Neural progenitor cell (in vitro differentiated cells): Measurements from ENCODE around the gene RPL22. TPM values are rescaled to one million over a fixed set of nuclear protein-coding genes. Genes with fewer than 3 reads are reported as not detected.

Experiments
- DNase-seq: peaks from one replicate; pipeline ENCODE4 v3.0.0-alpha.2; 2016; ENCODE audit warnings: low spot score
- H2AFZ ChIP-seq: fragments of 200-600 bp; sonication (generic); replicated peaks from 2 replicates; pipeline ENCODE4 v1.6.1; 2016; ENCODE audit warnings: antibody characterized with exemption
- H3F3A ChIP-seq: fragments of 200-600 bp; sonication (generic); 2 replicates; pipeline ENCODE4 v1.6.1; 2016; ENCODE audit warnings: antibody characterized with exemption, low read depth
- H3K27ac ChIP-seq: fragments of 200-600 bp; sonication (generic); 2 replicates; pipeline ENCODE4 v1.5.1; 2016; ENCODE audit warnings: mild to moderate bottlenecking
- H3K27me3 ChIP-seq: fragments of 200-600 bp; sonication (generic); 2 replicates; pipeline ENCODE4 v1.6.1; 2016; ENCODE audit warnings: mild to moderate bottlenecking, moderate library complexity
- H3K36me3 ChIP-seq: fragments of 200-600 bp; sonication (generic); 2 replicates; pipeline ENCODE4 v1.5.1; 2016
- H3K4me1 ChIP-seq: fragments of 200-600 bp; sonication (generic); 2 replicates; pipeline ENCODE4 v1.6.1; 2016; ENCODE audit warnings: mixed run types
- H3K4me2 ChIP-seq: fragments of 200-600 bp; sonication (generic); 2 replicates; pipeline ENCODE4 v1.6.1; 2016
- H3K4me3 ChIP-seq: fragments of 200-600 bp; sonication (generic); 2 replicates; pipeline ENCODE4 v1.5.1; 2016
- H3K79me2 ChIP-seq: fragments of 200-600 bp; sonication (generic); 2 replicates; pipeline ENCODE4 v1.6.1; 2016; ENCODE audit warnings: low read depth
- H3K9ac ChIP-seq: fragments of 200-600 bp; sonication (generic); 2 replicates; pipeline ENCODE4 v1.6.1; 2016
- H3K9me3 ChIP-seq: fragments of 200-600 bp; sonication (generic); 2 replicates; pipeline ENCODE4 v1.5.1; 2016; ENCODE audit warnings: low read depth
- H4K20me1 ChIP-seq: fragments of 200-600 bp; sonication (generic); 2 replicates; pipeline ENCODE4 v1.6.1; 2016; ENCODE audit warnings: low read depth
- H3K27ac Mint-ChIP-seq: 3 replicates; pipeline ENCODE4 v1.8.0; 2021; ENCODE audit warnings: mixed read lengths
- H3K27me3 Mint-ChIP-seq: 2 replicates; pipeline ENCODE4 v1.8.0; 2022; ENCODE audit warnings: low read depth, mild to moderate bottlenecking, inconsistent platforms, moderate library complexity, mixed read lengths; ENCODE audit not compliant: insufficient read depth
- H3K36me3 Mint-ChIP-seq: 3 replicates; pipeline ENCODE4 v1.8.0; 2021; ENCODE audit warnings: mixed read lengths
- H3K4me1 Mint-ChIP-seq: 3 replicates; pipeline ENCODE4 v1.8.0; 2021; ENCODE audit warnings: mixed read lengths
- H3K4me3 Mint-ChIP-seq: 3 replicates; pipeline ENCODE4 v1.8.0; 2021; ENCODE audit warnings: mild to moderate bottlenecking, moderate library complexity, mixed read lengths
- H3K9me3 Mint-ChIP-seq: 3 replicates; pipeline ENCODE4 v1.8.0; 2020; ENCODE audit warnings: mixed read lengths
- CTCF ChIP-seq: fragments of 200-600 bp; sonication (generic); IDR thresholded peaks from 2 replicates; pipeline ENCODE4 v1.5.1; 2017; ENCODE audit warnings: antibody characterized with exemption, mild to moderate bottlenecking
- EZH2 ChIP-seq: fragments of 200-600 bp; sonication (generic); IDR thresholded peaks from 2 replicates; pipeline ENCODE4 v1.6.1; 2017; ENCODE audit warnings: antibody characterized with exemption, mild to moderate bottlenecking, moderate library complexity
- EZH2phosphoT487 ChIP-seq: fragments of 200-600 bp; sonication (generic); IDR thresholded peaks from 2 replicates; pipeline ENCODE4 v1.6.1; 2017; ENCODE audit warnings: antibody characterized with exemption
- total RNA-seq: library from RNA; depleted of rRNA; stranded (reverse); fragments of >200 nt; gene quantifications from 2 replicates; pipeline ENCODE4 v1.2.3, GENCODE V29; 2015; ENCODE audit warnings: low replicate concordance

The RPL22 gene
- total RNA-seq, 1 donor from 2014 or later = 410 TPM

DNA sequence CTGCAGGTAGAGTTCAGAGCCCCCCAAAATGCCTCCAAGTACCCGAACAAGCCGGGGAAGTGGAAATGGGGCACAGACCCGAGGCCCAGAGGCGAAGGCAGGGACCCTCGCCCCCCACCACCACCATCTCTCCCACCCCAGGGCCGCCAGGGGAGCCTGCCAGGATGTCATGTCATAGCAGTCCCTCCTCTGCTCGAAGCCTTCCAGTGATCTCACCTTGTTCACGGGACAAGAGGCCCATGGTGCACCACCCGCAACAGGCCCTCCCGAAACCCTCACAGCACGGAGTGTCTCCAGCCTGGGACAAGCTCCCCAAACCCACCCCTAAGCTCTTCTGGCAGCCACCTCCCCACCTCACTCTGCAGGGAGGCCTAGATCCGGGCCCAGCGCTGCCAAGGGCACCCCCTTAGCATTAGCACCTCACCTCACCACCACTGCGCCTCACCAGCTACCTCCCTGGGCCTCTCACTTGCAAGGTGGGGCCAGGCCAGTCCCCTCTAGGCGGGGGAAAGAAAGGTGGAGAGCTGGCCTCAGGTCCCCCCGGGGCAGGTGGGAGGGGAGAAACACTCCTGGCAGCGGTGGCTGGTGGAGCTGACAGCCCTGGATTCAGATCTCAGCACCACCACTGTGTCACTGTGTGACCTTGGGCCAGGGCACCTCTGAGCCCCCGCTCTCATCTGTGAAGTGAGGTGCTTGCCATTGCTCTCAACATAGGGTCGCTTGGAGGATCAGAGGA lies 32.6 kb downstream of the RPL22 start:
- Histone ChIP-seq H3K9ac (no peak overlapping the region), H4K20me1 (peaks cover 11% of the 10 kb centered on the region), H3K27me3 (no peaks in the 10 kb centered on the region), H2AFZ (no peak overlapping the region), H3K79me2 (no peaks in the 10 kb centered on the region), H3K4me2 (no peak overlapping the region), H3F3A (no peaks in the 10 kb centered on the region), H3K27ac (no peak overlapping the region), H3K36me3 (no peaks in the 10 kb centered on the region), H3K4me1 (no peaks in the 10 kb centered on the region), H3K9me3 (no peaks in the 10 kb centered on the region), H3K4me3 (no peak overlapping the region)
- DNase-seq = no peak
- H3K36me3 Mint-ChIP-seq = no peaks in the 10 kb centered on the region
- peaks cover 16% of the 10 kb centered on the region for H3K27me3 Mint-ChIP-seq
- H3K9me3 Mint-ChIP-seq = no peaks in the 10 kb centered on the region
- H3K27ac Mint-ChIP-seq = no peak overlapping the region
- TF ChIP-seq CTCF (no peak), EZH2phosphoT487 (no peak), EZH2 (no peak)
- H3K4me3 Mint-ChIP-seq = no peak overlapping the region
- H3K4me1 Mint-ChIP-seq = no peaks in the 10 kb centered on the region

GRCh38 chr1:6166221-6166620 lies 33.2 kb downstream of the RPL22 start:
- Mint-ChIP-seq H3K36me3 (no peaks in the 10 kb centered on the region), H3K9me3 (no peaks in the 10 kb centered on the region), H3K4me1 (no peaks in the 10 kb centered on the region), H3K4me3 (no peak overlapping the region), H3K27ac (no peak overlapping the region), H3K27me3 (peaks cover 19% of the 10 kb centered on the region)
- H2AFZ ChIP-seq = no peak overlapping the region
- no peaks in the 10 kb centered on the region for H3K27me3 ChIP-seq
- H3K36me3 ChIP-seq = no peaks in the 10 kb centered on the region
- no peaks in the 10 kb centered on the region for H3K4me1 ChIP-seq
- no peak overlapping the region for H3K4me3 ChIP-seq
- no peaks in the 10 kb centered on the region for H3K79me2 ChIP-seq
- no peak overlapping the region for H3K4me2 ChIP-seq
- no peak for DNase-seq
- peaks cover 17% of the 10 kb centered on the region for H4K20me1 ChIP-seq
- no peaks in the 10 kb centered on the region for H3K9me3 ChIP-seq
- no peak overlapping the region for H3K27ac ChIP-seq
- H3F3A ChIP-seq = no peaks in the 10 kb centered on the region
- TF ChIP-seq EZH2 (no peak), CTCF (no peak), EZH2phosphoT487 (no peak)
- H3K9ac ChIP-seq = no peak overlapping the region

DNA sequence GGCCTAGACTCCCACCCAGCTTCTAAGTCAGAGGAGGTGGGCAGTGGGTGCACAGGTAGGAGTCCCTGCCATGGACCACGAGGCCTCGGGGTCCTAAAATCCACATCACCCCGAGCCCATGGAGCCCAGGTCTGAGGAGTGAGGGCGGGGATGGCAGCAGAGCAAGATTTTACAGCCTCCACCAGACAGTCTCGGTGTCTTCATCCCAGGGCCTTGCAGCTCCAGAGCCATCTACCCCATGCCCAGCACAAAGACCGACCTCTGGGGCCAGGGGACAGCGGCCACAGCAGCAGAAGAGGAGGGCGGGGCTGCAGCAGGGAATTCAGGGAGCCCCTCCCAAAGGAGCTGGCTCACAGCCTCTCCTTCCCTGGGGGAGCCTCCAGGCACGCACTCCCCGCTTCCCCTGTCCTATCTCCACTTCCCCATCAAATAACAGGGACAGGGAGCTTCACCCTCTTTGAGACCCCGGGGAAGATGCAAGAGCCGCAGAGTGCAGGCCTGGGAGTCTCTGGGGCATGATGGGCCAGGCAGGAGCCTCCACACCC lies 33.9 kb downstream of the RPL22 start:
- Histone ChIP-seq H3K9me3 (no peaks in the 10 kb centered on the region), H4K20me1 (peaks cover 23% of the 10 kb centered on the region), H3K9ac (no peak overlapping the region), H2AFZ (no peak overlapping the region), H3K4me2 (no peak overlapping the region), H3K4me1 (no peaks in the 10 kb centered on the region), H3K27ac (no peak overlapping the region), H3K4me3 (no peak overlapping the region), H3F3A (no peaks in the 10 kb centered on the region), H3K27me3 (no peaks in the 10 kb centered on the region), H3K79me2 (no peaks in the 10 kb centered on the region), H3K36me3 (no peaks in the 10 kb centered on the region)
- peaks cover 19% of the 10 kb centered on the region for H3K27me3 Mint-ChIP-seq
- no peaks in the 10 kb centered on the region for H3K36me3 Mint-ChIP-seq
- H3K4me3 Mint-ChIP-seq = no peak overlapping the region
- H3K27ac Mint-ChIP-seq = no peak overlapping the region
- H3K9me3 Mint-ChIP-seq = no peaks in the 10 kb centered on the region
- TF ChIP-seq EZH2 = no peak
- TF ChIP-seq CTCF = no peak
- TF ChIP-seq EZH2phosphoT487 = no peak
- H3K4me1 Mint-ChIP-seq = no peaks in the 10 kb centered on the region
- no peak for DNase-seq
